Neural progenitor cell (in vitro differentiated cells): ENCODE data around the gene CPLX1. TPM values are rescaled to one million over a fixed set of nuclear protein-coding genes. Genes with fewer than 3 reads are reported as not detected.

Source experiments
- DNase-seq: peaks from one replicate; pipeline ENCODE4 v3.0.0-alpha.2; 2016; ENCODE audit warnings: low spot score
- H2AFZ ChIP-seq: fragments of 200-600 bp; sonication (generic); replicated peaks from 2 replicates; pipeline ENCODE4 v1.6.1; 2016; ENCODE audit warnings: antibody characterized with exemption
- H3F3A ChIP-seq: fragments of 200-600 bp; sonication (generic); 2 replicates; pipeline ENCODE4 v1.6.1; 2016; ENCODE audit warnings: antibody characterized with exemption, low read depth
- H3K27ac ChIP-seq: fragments of 200-600 bp; sonication (generic); 2 replicates; pipeline ENCODE4 v1.5.1; 2016; ENCODE audit warnings: mild to moderate bottlenecking
- H3K27me3 ChIP-seq: fragments of 200-600 bp; sonication (generic); 2 replicates; pipeline ENCODE4 v1.6.1; 2016; ENCODE audit warnings: mild to moderate bottlenecking, moderate library complexity
- H3K36me3 ChIP-seq: fragments of 200-600 bp; sonication (generic); 2 replicates; pipeline ENCODE4 v1.5.1; 2016
- H3K4me1 ChIP-seq: fragments of 200-600 bp; sonication (generic); 2 replicates; pipeline ENCODE4 v1.6.1; 2016; ENCODE audit warnings: mixed run types
- H3K4me2 ChIP-seq: fragments of 200-600 bp; sonication (generic); 2 replicates; pipeline ENCODE4 v1.6.1; 2016
- H3K4me3 ChIP-seq: fragments of 200-600 bp; sonication (generic); 2 replicates; pipeline ENCODE4 v1.5.1; 2016
- H3K79me2 ChIP-seq: fragments of 200-600 bp; sonication (generic); 2 replicates; pipeline ENCODE4 v1.6.1; 2016; ENCODE audit warnings: low read depth
- H3K9ac ChIP-seq: fragments of 200-600 bp; sonication (generic); 2 replicates; pipeline ENCODE4 v1.6.1; 2016
- H3K9me3 ChIP-seq: fragments of 200-600 bp; sonication (generic); 2 replicates; pipeline ENCODE4 v1.5.1; 2016; ENCODE audit warnings: low read depth
- H4K20me1 ChIP-seq: fragments of 200-600 bp; sonication (generic); 2 replicates; pipeline ENCODE4 v1.6.1; 2016; ENCODE audit warnings: low read depth
- H3K27ac Mint-ChIP-seq: 3 replicates; pipeline ENCODE4 v1.8.0; 2021; ENCODE audit warnings: mixed read lengths
- H3K27me3 Mint-ChIP-seq: 2 replicates; pipeline ENCODE4 v1.8.0; 2022; ENCODE audit warnings: low read depth, mild to moderate bottlenecking, inconsistent platforms, moderate library complexity, mixed read lengths; ENCODE audit not compliant: insufficient read depth
- H3K36me3 Mint-ChIP-seq: 3 replicates; pipeline ENCODE4 v1.8.0; 2021; ENCODE audit warnings: mixed read lengths
- H3K4me1 Mint-ChIP-seq: 3 replicates; pipeline ENCODE4 v1.8.0; 2021; ENCODE audit warnings: mixed read lengths
- H3K4me3 Mint-ChIP-seq: 3 replicates; pipeline ENCODE4 v1.8.0; 2021; ENCODE audit warnings: mild to moderate bottlenecking, moderate library complexity, mixed read lengths
- H3K9me3 Mint-ChIP-seq: 3 replicates; pipeline ENCODE4 v1.8.0; 2020; ENCODE audit warnings: mixed read lengths
- EZH2 ChIP-seq: fragments of 200-600 bp; sonication (generic); IDR thresholded peaks from 2 replicates; pipeline ENCODE4 v1.6.1; 2017; ENCODE audit warnings: antibody characterized with exemption, mild to moderate bottlenecking, moderate library complexity
- EZH2phosphoT487 ChIP-seq: fragments of 200-600 bp; sonication (generic); IDR thresholded peaks from 2 replicates; pipeline ENCODE4 v1.6.1; 2017; ENCODE audit warnings: antibody characterized with exemption
- total RNA-seq: library from RNA; depleted of rRNA; stranded (reverse); fragments of >200 nt; gene quantifications from 2 replicates; pipeline ENCODE4 v1.2.3, GENCODE V29; 2015; ENCODE audit warnings: low replicate concordance
- TF ChIP-seq, protein P1 (sequence below): fragments of 200-600 bp; sonication (generic); IDR thresholded peaks from 2 replicates; pipeline ENCODE4 v1.5.1; 2017; ENCODE audit warnings: antibody characterized with exemption, mild to moderate bottlenecking

The CPLX1 gene
- total RNA-seq, 1 donor from 2014 or later = not detected

DNA sequence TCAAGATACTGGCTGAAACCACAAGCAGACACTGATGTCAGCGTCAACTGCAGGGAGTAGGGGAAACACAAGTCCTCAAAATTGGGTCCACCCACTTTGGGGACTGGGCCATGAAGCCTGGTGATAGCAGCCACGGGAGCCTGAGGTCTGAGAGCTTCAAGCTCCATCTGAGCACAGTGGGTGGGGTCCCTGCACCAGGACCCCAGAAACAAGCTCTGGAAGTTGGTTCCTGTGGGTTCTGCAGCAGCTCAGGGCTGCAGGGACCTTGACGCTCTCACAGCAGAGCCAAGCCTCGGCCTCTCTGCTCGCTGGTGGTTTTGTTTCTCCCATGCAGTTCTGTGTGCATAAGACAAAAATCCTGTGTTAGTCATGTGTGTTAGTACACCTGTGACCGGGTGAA lies 54.5 kb downstream of the CPLX1 start:
- Mint-ChIP-seq H3K27me3 (peaks cover 6% of the 10 kb centered on the region), H3K27ac (no peak overlapping the region), H3K9me3 (peaks cover 3% of the 10 kb centered on the region), H3K4me1 (peaks cover 10% of the 10 kb centered on the region), H3K4me3 (no peak overlapping the region), H3K36me3 (peaks cover 51% of the 10 kb centered on the region)
- H3K79me2 ChIP-seq = peaks cover 89% of the 10 kb centered on the region
- no peak overlapping the region for H3K4me3 ChIP-seq
- H3K4me2 ChIP-seq = no peak overlapping the region
- no peak for DNase-seq
- no peak for TF ChIP-seq EZH2phosphoT487
- TF ChIP-seq EZH2 = no peak
- TF ChIP-seq, protein P1, sequence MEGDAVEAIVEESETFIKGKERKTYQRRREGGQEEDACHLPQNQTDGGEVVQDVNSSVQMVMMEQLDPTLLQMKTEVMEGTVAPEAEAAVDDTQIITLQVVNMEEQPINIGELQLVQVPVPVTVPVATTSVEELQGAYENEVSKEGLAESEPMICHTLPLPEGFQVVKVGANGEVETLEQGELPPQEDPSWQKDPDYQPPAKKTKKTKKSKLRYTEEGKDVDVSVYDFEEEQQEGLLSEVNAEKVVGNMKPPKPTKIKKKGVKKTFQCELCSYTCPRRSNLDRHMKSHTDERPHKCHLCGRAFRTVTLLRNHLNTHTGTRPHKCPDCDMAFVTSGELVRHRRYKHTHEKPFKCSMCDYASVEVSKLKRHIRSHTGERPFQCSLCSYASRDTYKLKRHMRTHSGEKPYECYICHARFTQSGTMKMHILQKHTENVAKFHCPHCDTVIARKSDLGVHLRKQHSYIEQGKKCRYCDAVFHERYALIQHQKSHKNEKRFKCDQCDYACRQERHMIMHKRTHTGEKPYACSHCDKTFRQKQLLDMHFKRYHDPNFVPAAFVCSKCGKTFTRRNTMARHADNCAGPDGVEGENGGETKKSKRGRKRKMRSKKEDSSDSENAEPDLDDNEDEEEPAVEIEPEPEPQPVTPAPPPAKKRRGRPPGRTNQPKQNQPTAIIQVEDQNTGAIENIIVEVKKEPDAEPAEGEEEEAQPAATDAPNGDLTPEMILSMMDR = no peak
- peaks cover 75% of the 10 kb centered on the region for H4K20me1 ChIP-seq
- no peaks in the 10 kb centered on the region for H3K4me1 ChIP-seq
- no peaks in the 10 kb centered on the region for H3K27me3 ChIP-seq
- H3F3A ChIP-seq = peaks cover 49% of the 10 kb centered on the region
- H2AFZ ChIP-seq = no peak overlapping the region
- H3K27ac ChIP-seq = no peak overlapping the region
- H3K9me3 ChIP-seq = no peaks in the 10 kb centered on the region
- peaks cover 16% of the 10 kb centered on the region for H3K36me3 ChIP-seq
- no peak overlapping the region for H3K9ac ChIP-seq

DNA sequence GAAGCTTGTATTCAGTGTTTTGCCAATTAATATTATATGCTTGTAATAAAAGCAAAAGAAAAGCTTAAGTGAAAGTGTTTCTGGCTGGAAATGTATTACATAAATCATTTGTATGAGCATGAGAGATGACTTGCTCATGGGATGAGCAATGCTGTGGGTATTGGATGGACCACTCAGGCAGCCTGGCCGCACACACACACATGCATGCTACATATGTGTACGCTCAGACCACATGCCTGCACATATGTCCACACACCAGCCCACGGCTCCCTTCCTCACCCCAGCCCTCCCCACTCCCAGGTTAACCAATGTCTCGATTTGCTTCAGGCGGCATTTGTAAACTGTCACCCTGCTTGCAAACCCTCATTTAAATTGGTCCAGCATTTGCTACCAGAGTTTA lies 55.9 kb downstream of the CPLX1 start:
- peaks cover 60% of the 10 kb centered on the region for H3F3A ChIP-seq
- peaks cover 6% of the 10 kb centered on the region for H3K4me1 Mint-ChIP-seq
- H3K9ac ChIP-seq = no peak overlapping the region
- peaks cover 9% of the 10 kb centered on the region for H3K9me3 Mint-ChIP-seq
- no peaks in the 10 kb centered on the region for H3K27me3 ChIP-seq
- no peak for DNase-seq
- peaks cover 8% of the 10 kb centered on the region for H3K27me3 Mint-ChIP-seq
- peaks cover 69% of the 10 kb centered on the region for H4K20me1 ChIP-seq
- peaks cover 51% of the 10 kb centered on the region for H3K36me3 Mint-ChIP-seq
- no peak overlapping the region for H3K4me2 ChIP-seq
- no peaks in the 10 kb centered on the region for H3K4me1 ChIP-seq
- TF ChIP-seq, protein P1 = no peak
- no peak for TF ChIP-seq EZH2phosphoT487
- no peak for TF ChIP-seq EZH2
- peaks cover 14% of the 10 kb centered on the region for H3K36me3 ChIP-seq
- H3K9me3 ChIP-seq = no peaks in the 10 kb centered on the region
- H3K4me3 ChIP-seq = no peak overlapping the region
- peaks cover 74% of the 10 kb centered on the region for H3K79me2 ChIP-seq
- no peak overlapping the region for H3K27ac Mint-ChIP-seq
- H3K4me3 Mint-ChIP-seq = no peak overlapping the region
- no peak overlapping the region for H2AFZ ChIP-seq
- no peak overlapping the region for H3K27ac ChIP-seq

DNA sequence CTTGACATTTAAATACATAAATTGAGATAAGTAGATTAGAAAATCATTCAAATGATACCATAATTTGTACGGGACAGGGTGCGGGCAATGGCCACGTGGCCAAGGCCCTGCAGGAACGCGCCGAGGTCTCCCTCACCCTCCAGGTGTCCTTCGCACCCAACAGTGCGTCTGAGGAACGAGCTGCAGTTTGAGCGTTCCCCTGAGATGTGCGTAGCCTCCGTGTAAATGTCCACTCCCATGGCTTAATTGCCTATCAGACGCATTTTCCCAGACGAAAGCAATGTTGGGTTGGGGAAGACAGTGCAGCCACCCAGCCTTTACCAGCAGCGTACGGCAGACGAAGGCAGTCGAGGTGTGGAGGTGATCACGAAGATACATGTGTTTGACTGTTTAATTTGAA lies 56.4 kb downstream of the CPLX1 start:
- Histone ChIP-seq H3K9ac (no peak overlapping the region), H3K79me2 (peaks cover 69% of the 10 kb centered on the region), H4K20me1 (peaks cover 64% of the 10 kb centered on the region), H3K4me1 (no peaks in the 10 kb centered on the region), H3K27me3 (no peaks in the 10 kb centered on the region), H3K27ac (no peak overlapping the region), H3F3A (peaks cover 65% of the 10 kb centered on the region), H3K36me3 (peaks cover 14% of the 10 kb centered on the region), H3K4me3 (no peak overlapping the region), H3K4me2 (no peak overlapping the region), H2AFZ (no peak overlapping the region), H3K9me3 (no peaks in the 10 kb centered on the region)
- Mint-ChIP-seq H3K4me1 (peaks cover 2% of the 10 kb centered on the region), H3K36me3 (peaks cover 51% of the 10 kb centered on the region), H3K27ac (no peak overlapping the region), H3K4me3 (no peak overlapping the region), H3K27me3 (peaks cover 12% of the 10 kb centered on the region), H3K9me3 (peaks cover 15% of the 10 kb centered on the region)
- TF ChIP-seq EZH2phosphoT487 (no peak), EZH2 (no peak)
- TF ChIP-seq, protein P1 = no peak
- DNase-seq = no peak
